CD1c-positive myeloid dendritic cell (primary cell): ENCODE results near the gene ZNF727.
"Not testable (repeated sequence)": the region's sequence is repeated elsewhere in the genome, so short reads cannot be mapped to it uniquely, and the experiment has no call there.

Source experiments
- DNase-seq: peaks from one replicate; pipeline ENCODE4 v3.0.0-alpha.2; 2016; ENCODE audit errors: extremely low spot score

Gene ZNF727

GRCh38 chr7:64045301-64046040 lies at the start of gene ZNF727:
Gene ZNF727 (plus strand): TSS chr7:64045434. CDS start chr7:64045622, 188 bp downstream.
- DNase-seq, result peak; percentile 32

DNA sequence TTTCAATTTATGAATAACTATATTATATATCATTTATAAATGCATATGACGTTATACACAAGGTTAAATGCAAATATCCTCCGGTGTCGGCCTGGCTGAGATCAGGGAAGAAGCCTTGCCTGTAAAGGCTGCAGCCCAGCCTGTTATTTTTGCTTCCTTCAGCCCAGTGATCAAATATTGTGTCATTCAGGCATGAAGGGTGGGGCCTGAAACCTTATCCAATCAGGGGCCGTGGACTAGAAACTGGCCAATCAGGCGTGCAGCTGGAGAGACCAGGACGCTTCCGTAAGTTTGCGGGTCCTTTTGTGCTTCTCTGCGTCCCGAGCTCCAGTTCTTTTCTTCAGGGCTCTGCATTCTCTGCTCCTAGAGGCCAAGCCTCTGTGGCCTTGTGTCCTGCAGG lies 46.7 kb upstream of the ZNF727 start, which contains the start of gene ZNF722:
ZNF722 (plus strand) TSS at position 301 of the 400 bp plus-strand sequence. CDS start 113 bp downstream, outside the sequence.
- DNase-seq, result no peak

DNA sequence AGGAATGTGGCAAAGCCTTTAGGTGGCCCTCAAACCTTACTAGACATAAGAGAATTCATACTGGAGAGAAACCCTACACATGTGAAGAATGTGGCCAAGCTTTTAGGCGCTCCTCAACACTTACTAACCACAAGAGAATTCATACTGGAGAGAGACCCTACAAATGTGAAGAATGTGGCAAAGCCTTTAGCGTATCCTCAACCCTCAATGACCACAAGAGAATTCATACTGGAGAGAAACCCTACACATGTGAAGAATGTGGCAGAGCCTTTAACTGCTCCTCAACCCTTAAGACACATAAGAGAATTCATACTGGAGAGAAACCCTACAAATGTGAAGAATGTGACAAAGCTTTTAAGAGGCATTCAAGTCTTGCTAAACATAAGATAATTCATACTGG lies 29.7 kb upstream of the ZNF727 start:
- DNase-seq, result not testable (repeated sequence)

DNA sequence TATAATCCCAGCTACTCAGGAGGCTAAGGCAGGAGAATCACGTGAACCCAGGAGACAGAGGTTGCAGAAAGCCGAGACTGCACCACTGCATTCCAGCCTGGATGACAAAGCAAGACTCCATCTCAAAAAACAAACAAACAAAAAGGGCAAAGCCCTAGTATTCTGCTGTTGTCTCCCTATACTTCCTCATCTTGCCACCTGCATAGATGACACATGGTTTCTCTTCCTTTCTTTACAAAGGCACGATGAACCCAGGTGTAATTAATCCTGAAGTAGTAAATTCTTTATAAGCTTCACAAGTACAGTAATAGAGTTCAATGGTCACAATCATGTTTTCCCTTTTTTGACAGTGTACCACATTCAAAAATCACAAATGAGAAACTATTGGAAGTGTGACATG lies 9.8 kb upstream of the ZNF727 start:
- no peak for DNase-seq

GRCh38 chr7:64037095-64037494 lies 8.1 kb upstream of the ZNF727 start:
- no peak for DNase-seq

- DNase-seq, result no peak
These were observed 781 bp downstream of the ZNF727 start for GRCh38 chr7:64046041-64046389.

DNA sequence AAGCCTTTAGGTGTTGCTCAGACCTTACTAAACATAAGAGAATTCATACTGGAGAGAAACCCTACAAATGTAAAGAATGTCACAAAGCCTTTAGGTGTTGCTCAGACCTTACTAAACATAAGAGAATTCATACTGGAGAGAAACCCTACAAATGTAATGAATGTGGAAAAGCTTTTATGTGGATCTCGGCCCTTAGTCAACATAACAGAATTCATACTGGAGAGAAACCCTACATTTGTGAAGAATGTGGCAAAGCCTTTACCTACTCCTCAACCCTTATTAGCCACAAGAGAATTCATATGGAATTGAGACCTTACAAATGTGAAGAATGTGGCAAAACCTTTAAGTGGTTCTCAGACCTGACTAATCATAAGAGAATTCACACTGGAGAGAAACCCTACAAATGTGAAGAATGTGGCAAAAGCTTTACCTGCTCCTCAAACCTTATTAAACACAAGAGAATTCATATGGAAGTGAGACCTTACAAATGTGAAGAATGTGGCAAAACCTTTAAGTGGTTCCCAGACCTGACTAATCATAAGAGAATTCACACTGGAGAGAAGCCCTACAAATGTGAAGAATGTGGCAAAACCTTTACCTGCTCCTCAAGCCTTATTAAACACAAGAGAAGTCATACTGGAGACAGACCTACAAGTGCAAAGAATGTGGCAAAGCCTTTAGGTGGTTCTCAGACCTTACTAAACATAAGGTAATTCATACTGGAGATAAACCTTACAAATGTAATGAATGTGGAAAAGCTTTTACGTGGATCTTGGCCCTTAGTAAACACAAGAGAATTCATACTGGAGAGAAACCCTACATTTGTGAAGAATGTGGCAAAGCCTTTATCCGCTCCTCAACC lies 32.8 kb downstream of the ZNF727 start:
- not testable (repeated sequence) for DNase-seq

- no peak for DNase-seq
These were observed 33.4 kb downstream of the ZNF727 start for GRCh38 chr7:64078699-64078994.

DNA sequence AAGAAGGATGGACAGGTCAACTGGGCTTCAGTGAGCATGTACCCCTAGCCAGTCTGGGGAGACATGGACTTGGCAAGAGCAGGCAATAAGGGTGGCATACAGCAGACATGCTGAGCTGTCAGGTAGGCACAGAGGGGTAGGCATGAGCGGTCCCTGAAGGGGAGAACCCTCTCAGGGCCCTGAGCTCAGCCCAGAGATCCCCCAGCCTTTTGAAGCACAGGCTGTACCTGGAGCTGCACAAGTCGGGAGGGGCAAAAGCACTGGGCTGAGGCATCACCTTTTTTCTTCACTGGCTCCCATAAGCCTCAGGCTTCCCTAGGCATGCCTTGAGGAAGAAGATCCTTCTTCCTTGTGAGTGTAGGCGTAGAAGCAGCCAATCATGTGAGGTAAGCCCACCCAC lies 42.3 kb downstream of the ZNF727 start:
- no peak for DNase-seq

DNA sequence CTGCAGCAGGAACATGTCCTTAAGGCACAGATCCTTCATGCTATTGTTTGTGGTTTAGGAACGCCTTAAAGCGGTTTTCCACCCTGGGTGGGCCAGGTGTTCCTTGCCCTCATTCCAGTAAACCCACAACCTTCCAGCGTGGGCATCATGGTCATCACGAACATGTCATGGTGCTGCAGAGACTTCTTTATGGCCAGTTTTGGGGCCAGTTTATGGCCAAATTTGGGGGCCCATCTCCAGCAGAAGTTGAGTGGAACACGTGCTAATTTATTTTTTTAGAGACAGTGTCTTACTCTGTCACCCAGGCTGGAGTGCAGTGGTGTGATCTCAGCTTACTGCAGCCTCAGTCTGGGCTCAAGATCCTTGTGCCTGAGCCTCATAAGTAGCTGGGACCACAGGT lies 43.6 kb downstream of the ZNF727 start:
- DNase-seq, result not testable (repeated sequence)
